GM12873 (cell line): ENCODE results near the gene CCDC14.

Experiments used
- CTCF ChIP-seq: IDR thresholded peaks from 2 replicates; pipeline ENCODE4 v1.5.1; 2012; ENCODE audit warnings: low read depth, mild to moderate bottlenecking, moderate library complexity, low read length, control low read depth; ENCODE audit not compliant: insufficient read depth; ENCODE audit errors: missing control alignments

CCDC14 gene

DNA sequence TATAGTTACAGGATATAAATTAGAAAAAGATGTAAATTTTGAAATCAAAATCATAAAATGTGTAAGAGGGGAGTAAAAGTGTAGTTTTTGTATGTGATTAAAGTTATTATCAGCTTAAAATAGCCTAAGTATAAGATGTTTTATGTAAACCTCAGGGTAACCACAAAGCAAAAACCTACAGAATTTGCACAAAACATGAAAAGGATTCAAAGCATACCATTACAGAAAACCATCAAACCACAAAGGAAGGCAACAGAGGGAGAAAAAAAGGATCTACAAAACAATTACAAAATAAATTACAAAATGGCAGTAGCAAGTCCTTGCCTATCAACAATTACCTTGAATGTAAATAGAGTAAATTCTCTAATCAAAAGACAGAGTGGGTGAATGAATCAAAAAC is 40.2 kb downstream of the CCDC14 start:
- TF ChIP-seq CTCF: no peak

GRCh38 chr3:123920383-123920782 is 40.6 kb downstream of the CCDC14 start:
- no peak for TF ChIP-seq CTCF

- TF ChIP-seq CTCF: no peak
Observed at GRCh38 chr3:123919353-123919752, 41.7 kb downstream of the CCDC14 start.

GRCh38 chr3:123914829-123915228 is 46.2 kb downstream of the CCDC14 start:
- TF ChIP-seq CTCF: no peak

DNA sequence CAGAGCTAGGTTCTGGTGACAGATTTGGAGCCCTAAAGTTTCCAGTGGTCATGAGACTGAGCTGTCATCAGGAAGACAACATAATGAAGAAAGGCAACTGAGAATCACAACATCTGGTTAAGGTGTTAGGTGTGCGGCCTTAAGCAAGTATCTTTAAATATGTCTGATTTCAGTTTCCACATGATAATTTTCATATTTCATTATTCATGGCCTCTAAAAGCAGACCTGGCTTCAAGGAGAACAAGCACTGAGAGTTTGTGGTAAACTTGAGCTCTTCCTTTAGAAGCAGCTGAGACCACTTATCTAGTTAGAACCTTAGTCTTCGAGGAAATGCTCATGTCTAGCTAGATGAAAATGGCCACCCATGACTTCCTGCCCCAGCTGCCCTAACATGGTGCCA is 51.2 kb downstream of the CCDC14 start:
- no peak for TF ChIP-seq CTCF

DNA sequence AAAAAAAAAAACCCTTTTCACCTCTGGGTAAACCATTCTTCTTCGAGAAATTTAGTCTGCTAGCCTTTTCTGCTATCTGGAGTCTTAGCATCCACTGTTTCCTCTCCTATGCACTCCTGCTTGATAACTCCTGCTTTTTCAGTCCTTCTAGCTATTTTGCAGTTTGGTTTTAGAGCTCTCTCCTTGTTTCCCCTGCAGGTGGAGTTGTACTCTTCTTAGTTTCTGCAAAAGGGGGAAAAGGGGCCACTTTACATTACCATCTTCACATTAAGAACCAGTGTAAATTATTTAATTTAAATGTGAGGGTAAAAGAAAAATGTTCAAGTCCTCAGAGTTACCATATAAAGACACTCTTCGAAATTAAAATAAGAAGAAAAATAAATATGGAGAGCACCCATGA is 53.3 kb downstream of the CCDC14 start:
- no peak for TF ChIP-seq CTCF

DNA sequence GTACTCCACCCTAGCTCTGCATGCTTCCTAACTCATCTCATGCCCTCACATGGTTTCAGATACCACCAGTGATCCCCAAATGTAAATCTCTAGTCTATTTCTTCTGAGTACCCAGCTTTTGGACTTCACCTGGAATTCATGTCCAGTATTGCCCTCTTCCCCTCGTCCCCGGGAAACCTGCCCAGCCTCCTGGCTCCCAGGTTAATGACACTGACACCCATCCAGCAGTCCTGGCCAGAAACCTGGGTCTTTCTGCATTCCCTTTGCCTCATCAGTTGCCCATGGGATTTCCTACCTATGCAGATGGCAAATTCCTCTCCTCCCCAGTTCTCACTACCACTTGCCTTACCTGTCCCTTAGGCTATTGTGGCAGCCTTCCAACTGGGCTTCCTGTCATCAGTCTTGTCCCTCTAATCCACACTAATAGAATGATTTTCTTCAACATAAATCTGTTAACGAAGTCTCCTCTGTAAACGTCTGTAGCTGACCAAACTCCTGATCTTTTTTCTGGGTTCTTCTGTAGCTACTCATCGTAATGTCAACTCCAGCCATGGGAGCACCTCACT is 61.6 kb downstream of the CCDC14 start:
- no peak for TF ChIP-seq CTCF

DNA sequence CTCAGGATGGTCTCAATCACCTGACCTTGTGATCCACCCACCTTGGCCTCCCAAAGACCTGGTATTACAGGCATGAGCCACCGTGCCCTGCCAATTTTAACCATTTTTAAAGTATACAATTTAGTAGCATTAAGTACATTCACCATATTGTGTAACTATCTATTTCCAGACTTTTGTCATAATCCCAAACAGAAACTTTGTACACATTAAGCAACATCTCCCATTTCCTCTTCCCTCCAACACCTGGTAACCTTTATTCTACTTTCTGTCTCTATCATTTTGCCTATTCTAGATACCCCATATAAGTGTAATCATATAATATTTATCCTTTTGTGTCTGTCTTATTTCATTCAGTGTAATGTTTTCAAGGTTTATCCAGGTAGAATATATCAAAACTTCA is 68.0 kb downstream of the CCDC14 start:
- TF ChIP-seq CTCF: no peak
